GM12878 (cell line): ENCODE data around the gene SCTR. TPM values are rescaled to one million over a fixed set of nuclear protein-coding genes. Genes with fewer than 3 reads are reported as not detected.
A peak's percentile ranks its signal among the peaks of the same experiment; 100 is the strongest.

ENCODE experiments used
- ATAC-seq: fragments of 200-7000 bp; cut with Tn5 transposase; 3 replicates; pipeline ENCODE4 v1.9.1; 2020; ENCODE audit warnings: mild to moderate bottlenecking, moderate library complexity
- BruUV-seq: library from RNA; stranded (reverse); fragments of 400-500 nt; replicated peaks from 2 replicates; lab custom pipeline; 2021; lab: Mats Ljungman, UMichigan
- CTCF ChIA-PET: fragments of 300-600 bp; sonication (Branson Sonifier 250); formaldehyde crosslinking; extraction: SDS; loops from one replicate; lab custom pipeline; 2021; ENCODE audit warnings: inconsistent platforms; lab: Yijun Ruan, JAX
- POLR2A ChIA-PET: fragments of 350-600 bp; formaldehyde crosslinking; extraction: SDS; loops from one replicate; lab custom pipeline; 2021; ENCODE audit warnings: inconsistent platforms; lab: Charles Lee
- RAD21 ChIA-PET: fragments of 300-600 bp; sonication (Branson Sonifier 250); formaldehyde crosslinking; loops from one replicate; lab custom pipeline; 2023; ENCODE audit warnings: antibody characterized with exemption; ENCODE audit not compliant: unreplicated experiment; lab: Charles Lee
- SMC1A ChIA-PET: fragments of 300-600 bp; sonication (Branson Sonifier 250); formaldehyde crosslinking; loops from one replicate; lab custom pipeline; 2023; ENCODE audit not compliant: unreplicated experiment, uncharacterized antibody; lab: Charles Lee
- DNase-seq: peaks from one replicate; pipeline ENCODE4 v3.0.0-alpha.2; 2011; ENCODE audit warnings: low read depth, low spot score
- FAIRE-seq: peaks from 3 replicates; lab custom pipeline; 2011; peaks lifted over from hg19 to GRCh38; lab: Jason Lieb, UNC
- H2AFZ ChIP-seq: 2 replicates; pipeline ENCODE4 v1.6.0; 2011; ENCODE audit warnings: low read depth, low read length, control low read depth; ENCODE audit not compliant: control insufficient read depth
- H3K27ac ChIP-seq: 2 replicates; pipeline ENCODE4 v1.5.1; 2011; ENCODE audit warnings: control low read depth; ENCODE audit not compliant: control insufficient read depth, insufficient read depth
- H3K27me3 ChIP-seq, 2 experiments: replicated peaks in 1 of 2; 2 replicates each; pipeline versions ENCODE4 v1.6.0 to v1.6.1; 2011; ENCODE audit warnings: low read length in 1 of 2; ENCODE audit not compliant: control insufficient read depth in 2 of 2, insufficient read depth in 2 of 2
- H3K36me3 ChIP-seq, 2 experiments: 2 replicates each; pipeline ENCODE4 v1.5.1; 2011; ENCODE audit warnings: low read length in 1 of 2; ENCODE audit not compliant: control insufficient read depth in 2 of 2, insufficient read depth in 2 of 2
- H3K4me1 ChIP-seq: 2 replicates; pipeline ENCODE4 v1.6.1; 2011; ENCODE audit warnings: mild to moderate bottlenecking, low read length, moderate library complexity, mixed read lengths; ENCODE audit not compliant: control insufficient read depth, insufficient read depth
- H3K4me2 ChIP-seq: 2 replicates; pipeline ENCODE4 v1.6.0; 2011; ENCODE audit warnings: control low read depth; ENCODE audit not compliant: control insufficient read depth, insufficient read depth
- H3K4me3 ChIP-seq: fragments of 200-600 bp; sonication (generic); 2 replicates; pipeline ENCODE4 v1.5.1; 2016
- H3K79me2 ChIP-seq: 2 replicates; pipeline ENCODE4 v1.6.0; 2011; ENCODE audit warnings: low read length; ENCODE audit not compliant: control insufficient read depth, insufficient read depth
- H3K9ac ChIP-seq: 2 replicates; pipeline ENCODE4 v1.8.0; 2011; ENCODE audit warnings: low read length, control low read depth, mixed read lengths; ENCODE audit not compliant: control insufficient read depth, insufficient read depth
- H3K9me3 ChIP-seq: replicated peaks from 3 replicates; pipeline ENCODE4 v1.5.1; 2011; ENCODE audit warnings: mild to moderate bottlenecking, low read length; ENCODE audit not compliant: control insufficient read depth, insufficient read depth
- H4K20me1 ChIP-seq: 2 replicates; pipeline ENCODE4 v1.6.0; 2011; ENCODE audit not compliant: control insufficient read depth, insufficient read depth
- ATF2 ChIP-seq: IDR thresholded peaks from 2 replicates; pipeline ENCODE4 v1.6.1; 2012; ENCODE audit warnings: low read length, inconsistent platforms
- CBFB ChIP-seq: IDR thresholded peaks from 2 replicates; pipeline ENCODE4 v1.6.1; 2016; ENCODE audit warnings: antibody characterized with exemption, low read depth
- E2F4 ChIP-seq: IDR thresholded peaks from 2 replicates; pipeline ENCODE4 v1.6.1; 2012; ENCODE audit warnings: low read depth, low read length, improper control_type of control experiment
- HDAC6 ChIP-seq: fragments of 200-600 bp; sonication (generic); IDR thresholded peaks from one replicate; pipeline ENCODE4 v1.8.0; 2017; ENCODE audit warnings: antibody characterized with exemption; ENCODE audit not compliant: unreplicated experiment
- JUNB ChIP-seq: IDR thresholded peaks from 2 replicates; pipeline ENCODE4 v1.6.1; 2016; ENCODE audit warnings: antibody characterized with exemption, mild to moderate bottlenecking
- NFYB ChIP-seq: IDR thresholded peaks from 2 replicates; pipeline ENCODE4 v1.6.1; 2011; ENCODE audit warnings: low read depth, mild to moderate bottlenecking, low read length, improper control_type of control experiment, moderate library complexity; ENCODE audit not compliant: insufficient read depth
- PBX3 ChIP-seq: IDR thresholded peaks from 2 replicates; pipeline ENCODE4 v1.6.1; 2011; ENCODE audit warnings: mild to moderate bottlenecking, low read depth, low read length, moderate library complexity; ENCODE audit not compliant: insufficient replicate concordance
- RAD21 ChIP-seq: IDR thresholded peaks from 2 replicates; pipeline ENCODE4 v1.6.1; 2011; ENCODE audit warnings: mild to moderate bottlenecking, low read depth, low read length, moderate library complexity; ENCODE audit not compliant: insufficient read depth
- RAD51 ChIP-seq: fragments of 450-650 bp; IDR thresholded peaks from 2 replicates; pipeline ENCODE4 v1.6.1; 2016; ENCODE audit warnings: moderate library complexity, mild to moderate bottlenecking, inconsistent platforms
- SRF ChIP-seq, 2 experiments: IDR thresholded peaks; 2 replicates each; pipeline ENCODE4 v1.6.1; 2011; ENCODE audit warnings: low read depth in 2 of 2, low read length in 2 of 2, mild to moderate bottlenecking in 1 of 2, moderate library complexity in 1 of 2
- SUZ12 ChIP-seq: fragments of 200-600 bp; sonication (generic); IDR thresholded peaks from one replicate; pipeline ENCODE4 v1.6.1; 2018; ENCODE audit warnings: antibody characterized with exemption, mild to moderate bottlenecking; ENCODE audit not compliant: unreplicated experiment
- TBL1XR1 ChIP-seq: IDR thresholded peaks from 2 replicates; pipeline ENCODE4 v1.6.1; 2012; ENCODE audit warnings: low read depth, low read length, improper control_type of control experiment
- WRNIP1 ChIP-seq: IDR thresholded peaks from 2 replicates; pipeline ENCODE4 v1.6.1; 2011; ENCODE audit warnings: low read depth, low read length, improper control_type of control experiment, borderline replicate concordance
- ZBTB4 ChIP-seq: fragments of 450-650 bp; formaldehyde crosslinking; IDR thresholded peaks from 2 replicates; pipeline ENCODE4 v1.4.0; 2022; ENCODE audit warnings: mild to moderate bottlenecking, moderate library complexity
- ZNF207 ChIP-seq: fragments of 450-650 bp; IDR thresholded peaks from 2 replicates; pipeline ENCODE4 v1.6.1; 2014; ENCODE audit warnings: antibody characterized with exemption, mild to moderate bottlenecking, borderline replicate concordance
- ZNF217 ChIP-seq: fragments of 450-650 bp; IDR thresholded peaks from 2 replicates; pipeline ENCODE4 v1.6.1; 2017; ENCODE audit warnings: antibody characterized with exemption, mild to moderate bottlenecking
- WGBS: methylation state at CpG from one replicate; pipeline ENCODE4 v1.1.6; 2016; ENCODE audit warnings: low lambda C conversion rate; ENCODE audit not compliant: insufficient replicate concordance, insufficient coverage; ENCODE audit errors: missing lambda C conversion rate; 5-methylcytosine and 5-hydroxymethylcytosine counted together
- in situ Hi-C: fragments of 300-500 bp; cut with MboI; formaldehyde crosslinking; loops from 9 replicates; pipeline ENCODE4 v1.14.3; 2018; ENCODE audit warnings: mixed read lengths
- intact Hi-C: fragments of 100-400 bp; cut with micrococcal nuclease; formaldehyde crosslinking; loops from one replicate; pipeline ENCODE4 v1.14.2; 2022; ENCODE audit not compliant: unreplicated experiment
- polyA plus RNA-seq, 11 experiments: library from polyadenylated mRNA; depleted of rRNA in 4 of 11; unstranded in 6 of 11; stranded (reverse) in 5 of 11; fragments of >200 nt; fragmentation: Nextera tagmentation in 4 of 11; fragmentation: Illumina TruSeq in 1 of 11; extraction: Ambion mirVana in 4 of 11; extraction: Trizol in 1 of 11; gene quantifications; 1 replicate in 1 of 11; 2 replicates in 10 of 11; pipeline versions ENCODE4 v1.2.1 to v1.2.3, GENCODE V29; 2011 to 2016; ENCODE audit warnings: inconsistent platforms in 2 of 11, missing spikeins in 2 of 11, low read depth in 1 of 11
- total RNA-seq, 4 experiments: library from RNA; depleted of rRNA in 3 of 4; stranded (reverse); fragments of >200 nt in 3 of 4; fragmentation: Illumina TruSeq in 1 of 4; extraction: Trizol in 1 of 4; gene quantifications; 2 replicates each; pipeline versions ENCODE4 v1.2.1 to v1.2.3, GENCODE V29; 2013 to 2021

Gene SCTR
- total and polyA plus RNA-seq, 10 of the 15 experiments (the other 5 are each of a cell fraction or from before 2014, with no cell fraction given), result 0.26 TPM; not detected in 9

GRCh38 chr2:119476301-119477112 lies 47.8 kb downstream of the SCTR start:
- ChIA-PET CTCF (interaction anchor here (0.6 to 9.2 kb wide), 39 partner anchors 9 to 595 kb away, joined by 3 to 187 read pairs (median 4); no protein-coding TSS in a partner anchor), SMC1A (interaction anchor here (0.8 to 7.8 kb wide), 15 partner anchors 12 to 212 kb away, joined by 3 to 62 read pairs (median 3); no protein-coding TSS in a partner anchor), RAD21 (interaction anchor here (0.7 to 5.2 kb wide), 13 partner anchors 11 to 594 kb away, joined by 3 to 75 read pairs (median 6); no protein-coding TSS in a partner anchor), POLR2A (no interaction called here)
- DNase-seq, result no peak
- no peaks in the 10 kb centered on the region for H4K20me1 ChIP-seq
- peak; percentile 54 for FAIRE-seq
- 24% methylated on average over 20 of the region's 20 CpGs for WGBS
- no peaks in the 10 kb centered on the region for H3K4me1 ChIP-seq
- no peak overlapping the region for H3K9ac ChIP-seq
- in situ Hi-C loops, result no loop called here
- no peak overlapping the region for H3K4me3 ChIP-seq
- no peak overlapping the region for H3K4me2 ChIP-seq
- H3K79me2 ChIP-seq, result no peaks in the 10 kb centered on the region
- no peaks in the 10 kb centered on the region for H3K36me3 ChIP-seq
- no peaks in the 10 kb centered on the region for H3K9me3 ChIP-seq
- no peaks in the 10 kb centered on the region for H3K27me3 ChIP-seq
- intact Hi-C loops, result loop anchor here (1.0 to 5.0 kb wide), 3 partner anchors 69 to 594 kb away; no protein-coding TSS in a partner anchor
- BruUV-seq, result no TSS peak
- ATAC-seq, result peak; percentile 94
- H2AFZ ChIP-seq, result no peak overlapping the region
- no peak overlapping the region for H3K27ac ChIP-seq
- TF ChIP-seq SUZ12 (no peak), JUNB (no peak), CBFB (no peak), NFYB (no peak), TBL1XR1 (no peak), E2F4 (no peak), RAD21 (peak; percentile 95), RAD51 (no peak), ZBTB4 (CRISPR knock-in tag) (no peak), ATF2 (no peak), HDAC6 (no peak), WRNIP1 (no peak), ZNF207 (no peak), SRF (IDR thresholded peaks at IDR 0.05; ENCODE audit: low read depth in 2 of 2, low read length in 2 of 2) (no peak), ZNF217 (no peak), PBX3 (no peak)
